ENCODE measurements around the gene MEGF10.

MEGF10 gene

GRCh38 chr5:127400539-127400938, 109.9 kb downstream of the MEGF10 start:
- Mint-ChIP-seq H3K4me1 (no peaks in the 10 kb centered on the region), H3K4me3 (no peak overlapping the region), H3K36me3 (no peaks in the 10 kb centered on the region), H3K9me3 (no peaks in the 10 kb centered on the region), H3K27ac (no peak overlapping the region)
- ATAC-seq, result no peak
- no peak for DNase-seq (ENCODE audit: low spot score in 2 of 2)

- Mint-ChIP-seq H3K4me1 (no peaks in the 10 kb centered on the region), H3K36me3 (no peaks in the 10 kb centered on the region), H3K27ac (no peak overlapping the region), H3K9me3 (no peaks in the 10 kb centered on the region), H3K4me3 (no peak overlapping the region)
- DNase-seq (ENCODE audit: low spot score in 2 of 2) (no peak), ATAC-seq (no peak)
These were observed 110.5 kb downstream of the MEGF10 start for GRCh38 chr5:127400946-127401670.

DNA sequence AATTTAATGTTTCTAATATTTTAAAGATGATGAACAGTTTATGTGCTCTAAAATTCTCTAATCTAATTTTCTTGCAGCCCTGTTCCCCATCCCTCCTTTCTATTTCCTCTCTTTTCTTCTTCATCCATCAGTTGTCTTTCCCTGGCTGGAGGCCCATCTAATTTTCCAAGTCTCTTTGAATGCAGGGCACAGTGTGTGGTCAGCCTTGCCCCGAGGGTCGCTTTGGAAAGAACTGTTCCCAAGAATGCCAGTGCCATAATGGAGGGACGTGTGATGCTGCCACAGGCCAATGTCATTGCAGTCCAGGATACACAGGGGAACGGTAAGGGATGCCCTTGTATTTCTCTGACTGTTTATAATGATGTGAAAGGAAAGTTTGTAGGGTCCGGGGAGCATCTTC, 111.8 kb downstream of the MEGF10 start:
- DNase-seq (ENCODE audit: low spot score in 2 of 2), result no peak
- no peaks in the 10 kb centered on the region for H3K4me1 Mint-ChIP-seq
- no peak for ATAC-seq
- H3K4me3 Mint-ChIP-seq, result no peak overlapping the region
- no peaks in the 10 kb centered on the region for H3K9me3 Mint-ChIP-seq
- no peak overlapping the region for H3K27ac Mint-ChIP-seq
- no peaks in the 10 kb centered on the region for H3K36me3 Mint-ChIP-seq

- H3K4me3 Mint-ChIP-seq, result no peak overlapping the region
- no peaks in the 10 kb centered on the region for H3K9me3 Mint-ChIP-seq
- no peak for ATAC-seq
- no peak overlapping the region for H3K27ac Mint-ChIP-seq
- H3K36me3 Mint-ChIP-seq, result no peaks in the 10 kb centered on the region
- peaks cover 3% of the 10 kb centered on the region for H3K4me1 Mint-ChIP-seq
- DNase-seq (ENCODE audit: low spot score in 2 of 2), result no peak
These were observed 113.6 kb downstream of the MEGF10 start for GRCh38 chr5:127404190-127404589.

DNA sequence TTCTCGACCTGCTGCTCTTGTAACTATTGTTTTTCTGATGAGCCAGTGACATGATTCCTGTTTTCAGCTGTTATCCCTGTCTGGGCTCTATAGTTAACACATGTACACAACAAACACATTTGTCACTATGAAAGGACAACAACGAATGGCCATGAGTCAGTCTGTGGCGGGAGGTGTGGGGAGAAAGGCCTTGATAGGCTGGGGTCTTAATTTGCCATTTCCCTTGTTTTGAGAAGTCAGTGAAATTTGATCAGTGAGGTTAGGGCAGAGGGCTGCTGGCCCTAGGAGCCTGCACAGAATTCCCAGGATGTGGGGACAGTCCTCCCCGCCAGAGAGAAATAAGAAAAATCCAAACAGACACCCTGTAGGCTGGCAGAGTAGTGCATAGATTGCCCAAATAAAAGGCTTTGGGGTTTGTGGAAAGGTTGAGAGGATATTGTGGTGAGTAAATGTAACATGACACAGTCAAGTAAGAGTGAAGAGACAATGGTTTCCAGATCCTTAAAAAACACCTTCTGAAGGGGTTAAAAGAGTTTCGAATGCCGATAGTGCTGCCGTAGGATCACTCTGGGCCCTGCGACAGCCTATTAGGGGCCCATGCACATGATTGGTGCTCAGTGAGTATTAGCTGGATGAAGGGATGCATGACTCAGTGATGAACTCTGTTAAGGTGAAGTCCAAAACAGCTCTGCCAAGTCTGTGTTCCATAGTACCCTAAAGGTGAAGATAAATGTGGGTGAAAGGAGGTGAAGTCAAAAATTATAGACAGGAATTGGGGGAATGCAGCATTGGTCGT, 115.9 kb downstream of the MEGF10 start:
- ATAC-seq (no peak), DNase-seq (ENCODE audit: low spot score in 2 of 2) (no peak)
- no peak overlapping the region for H3K27ac Mint-ChIP-seq
- H3K4me1 Mint-ChIP-seq, result peaks cover 21% of the 10 kb centered on the region
- no peaks in the 10 kb centered on the region for H3K36me3 Mint-ChIP-seq
- no peak overlapping the region for H3K4me3 Mint-ChIP-seq
- H3K9me3 Mint-ChIP-seq, result no peaks in the 10 kb centered on the region

DNA sequence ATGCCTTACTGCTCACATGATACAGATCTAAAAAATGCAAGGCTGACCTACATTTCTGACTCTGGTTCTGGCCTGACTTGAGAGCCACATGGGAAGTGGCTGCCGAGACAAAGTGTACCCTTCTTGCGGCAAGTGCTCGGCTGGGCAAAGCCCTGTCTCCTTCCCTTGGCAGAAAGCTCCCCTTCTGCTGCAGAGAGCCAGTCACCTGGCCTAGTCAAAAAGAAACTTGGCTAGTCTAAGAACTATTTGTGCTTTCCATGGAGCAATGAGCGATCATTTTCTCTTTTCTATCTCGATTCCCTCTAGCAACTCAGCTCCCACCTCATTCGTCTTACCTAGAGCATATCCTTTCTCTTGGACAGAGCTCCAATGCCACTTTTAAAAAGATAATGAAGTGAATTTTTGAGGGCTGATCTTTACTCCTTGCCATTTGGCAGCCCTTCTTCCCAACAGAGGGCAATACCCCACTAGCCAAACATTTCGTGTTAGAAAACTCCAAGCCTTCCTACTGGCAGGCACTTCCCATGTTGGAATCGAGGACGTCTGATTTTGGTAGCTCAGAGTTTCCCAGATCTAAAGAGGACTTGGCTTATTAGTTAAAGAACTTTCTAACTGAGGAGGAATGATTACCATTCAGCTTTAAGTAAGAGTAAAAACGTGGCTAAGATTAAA, 118.8 kb downstream of the MEGF10 start:
- Mint-ChIP-seq H3K9me3 (no peaks in the 10 kb centered on the region), H3K4me1 (peaks cover 21% of the 10 kb centered on the region), H3K27ac (no peak overlapping the region), H3K4me3 (no peak overlapping the region), H3K36me3 (no peaks in the 10 kb centered on the region)
- DNase-seq (ENCODE audit: low spot score in 2 of 2), result no peak
- peak; percentile 32 for ATAC-seq

DNA sequence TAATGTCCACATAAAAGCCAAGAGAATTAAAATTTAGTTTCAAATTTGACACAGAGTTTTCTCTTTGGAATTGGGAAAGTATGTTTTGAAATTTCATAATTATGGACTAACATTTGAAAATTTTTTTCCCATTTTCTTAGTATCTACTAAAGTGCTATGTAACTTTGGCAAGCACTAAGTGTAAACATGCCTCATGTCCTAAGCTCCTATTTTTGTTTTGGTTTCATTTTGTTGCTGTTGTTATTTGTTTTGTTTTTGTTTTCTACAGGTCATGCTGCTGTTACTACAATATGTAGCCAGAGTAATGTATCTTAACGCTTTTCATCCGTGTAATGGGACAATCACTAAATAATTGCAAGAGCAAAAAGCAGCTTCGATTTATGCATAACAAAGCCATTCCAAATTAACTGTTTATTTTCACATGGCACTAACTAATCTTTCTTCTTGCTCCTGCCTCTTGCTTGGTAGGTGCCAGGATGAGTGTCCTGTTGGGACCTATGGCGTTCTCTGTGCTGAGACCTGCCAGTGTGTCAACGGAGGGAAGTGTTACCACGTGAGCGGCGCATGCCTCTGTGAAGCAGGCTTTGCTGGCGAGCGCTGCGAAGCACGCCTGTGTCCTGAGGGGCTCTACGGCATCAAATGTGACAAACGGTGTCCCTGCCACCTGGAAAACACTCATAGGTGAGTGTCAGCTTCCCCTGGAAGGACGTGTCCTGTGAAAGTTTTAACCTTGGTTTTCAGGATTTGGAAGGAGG, 119.5 kb downstream of the MEGF10 start:
- no peak for DNase-seq (ENCODE audit: low spot score in 2 of 2)
- Mint-ChIP-seq H3K27ac (no peak overlapping the region), H3K36me3 (no peaks in the 10 kb centered on the region), H3K4me1 (peaks cover 21% of the 10 kb centered on the region), H3K4me3 (no peak overlapping the region), H3K9me3 (no peaks in the 10 kb centered on the region)
- no peak for ATAC-seq

GRCh38 chr5:127410959-127411358, 120.4 kb downstream of the MEGF10 start:
- Mint-ChIP-seq H3K27ac (no peak overlapping the region), H3K9me3 (no peaks in the 10 kb centered on the region), H3K4me3 (no peak overlapping the region), H3K4me1 (peaks cover 21% of the 10 kb centered on the region), H3K36me3 (no peaks in the 10 kb centered on the region)
- no peak for DNase-seq (ENCODE audit: low spot score in 2 of 2)
- ATAC-seq, result peak; percentile 68

- no peak for DNase-seq (ENCODE audit: low spot score in 2 of 2)
- H3K36me3 Mint-ChIP-seq, result no peaks in the 10 kb centered on the region
- ATAC-seq, result peak; percentile 63
- no peak overlapping the region for H3K4me3 Mint-ChIP-seq
- peaks cover 21% of the 10 kb centered on the region for H3K4me1 Mint-ChIP-seq
- no peak overlapping the region for H3K27ac Mint-ChIP-seq
- no peaks in the 10 kb centered on the region for H3K9me3 Mint-ChIP-seq
These were observed 120.8 kb downstream of the MEGF10 start for GRCh38 chr5:127411381-127411780.

DNA sequence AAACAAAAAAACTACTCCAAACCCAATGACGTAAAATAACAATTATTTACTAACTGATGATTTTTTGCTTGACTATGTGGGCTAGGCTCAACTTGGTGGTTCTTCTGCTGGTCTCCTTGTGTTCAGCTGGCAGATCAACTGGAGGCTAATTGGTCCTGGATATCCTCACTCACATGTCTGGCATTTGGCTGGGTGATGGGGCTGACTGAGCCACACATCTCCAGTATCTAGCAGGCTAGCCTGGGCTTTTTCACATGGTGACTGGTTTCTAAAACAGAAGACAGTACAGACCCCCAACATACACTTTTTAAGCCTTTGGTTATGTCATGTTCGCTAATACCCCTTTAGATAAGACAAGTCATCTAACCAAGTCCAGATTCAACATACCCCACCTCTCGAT, 122.1 kb downstream of the MEGF10 start:
- peaks cover 21% of the 10 kb centered on the region for H3K4me1 Mint-ChIP-seq
- H3K27ac Mint-ChIP-seq, result no peak overlapping the region
- H3K9me3 Mint-ChIP-seq, result no peaks in the 10 kb centered on the region
- H3K4me3 Mint-ChIP-seq, result no peak overlapping the region
- no peaks in the 10 kb centered on the region for H3K36me3 Mint-ChIP-seq
- DNase-seq (ENCODE audit: low spot score in 2 of 2) (no peak), ATAC-seq (no peak)

GRCh38 chr5:127415034-127415433, 124.4 kb downstream of the MEGF10 start:
- H3K36me3 Mint-ChIP-seq, result no peaks in the 10 kb centered on the region
- DNase-seq (ENCODE audit: low spot score in 2 of 2) (no peak), ATAC-seq (no peak)
- no peak overlapping the region for H3K27ac Mint-ChIP-seq
- H3K9me3 Mint-ChIP-seq, result no peaks in the 10 kb centered on the region
- no peak overlapping the region for H3K4me3 Mint-ChIP-seq
- H3K4me1 Mint-ChIP-seq, result peaks cover 11% of the 10 kb centered on the region

DNA sequence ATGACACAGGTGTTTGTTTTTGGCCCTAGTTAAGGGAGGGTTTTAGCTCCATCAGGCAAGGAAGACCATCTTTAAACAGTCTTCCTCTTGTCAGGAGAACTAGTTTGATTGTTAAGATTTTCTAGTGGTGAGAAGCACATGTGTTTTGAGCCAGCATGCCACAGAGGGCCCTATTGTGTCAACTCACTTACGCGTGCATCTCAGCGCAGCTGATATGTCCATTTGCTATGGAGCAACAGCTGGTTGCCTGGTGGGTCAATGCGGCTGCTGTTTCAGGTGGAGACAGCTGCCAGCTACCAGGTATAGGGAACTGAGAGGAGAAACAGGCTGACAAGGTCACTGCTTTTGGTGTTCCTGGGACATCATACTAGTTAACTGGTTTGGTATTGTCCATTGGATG, 126.3 kb downstream of the MEGF10 start:
- ATAC-seq, result no peak
- H3K36me3 Mint-ChIP-seq, result no peaks in the 10 kb centered on the region

DNA sequence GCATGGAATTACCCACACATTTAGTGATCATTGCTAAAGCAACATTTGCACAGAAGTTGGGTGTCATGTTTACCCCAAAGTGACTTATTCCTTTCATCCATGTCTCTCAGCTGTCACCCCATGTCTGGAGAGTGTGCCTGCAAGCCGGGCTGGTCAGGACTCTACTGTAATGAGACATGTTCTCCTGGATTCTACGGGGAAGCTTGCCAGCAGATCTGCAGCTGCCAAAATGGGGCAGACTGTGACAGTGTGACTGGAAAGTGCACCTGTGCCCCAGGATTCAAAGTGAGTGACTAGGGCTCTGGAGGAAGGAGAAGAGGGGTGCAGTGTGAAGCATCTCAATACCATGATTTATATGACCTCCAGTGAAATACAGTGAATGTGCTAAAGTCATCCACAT, 126.9 kb downstream of the MEGF10 start:
- DNase-seq (ENCODE audit: low spot score in 2 of 2), result no peak
- Mint-ChIP-seq H3K36me3 (no peaks in the 10 kb centered on the region), H3K27ac (no peak overlapping the region), H3K9me3 (no peaks in the 10 kb centered on the region), H3K4me3 (no peak overlapping the region), H3K4me1 (no peaks in the 10 kb centered on the region)
- no peak for ATAC-seq

More for the DNA sequence above, 126.3 kb downstream of the MEGF10 start:
- Mint-ChIP-seq H3K4me3 (no peak overlapping the region), H3K9me3 (no peaks in the 10 kb centered on the region), H3K27ac (no peak overlapping the region), H3K4me1 (no peaks in the 10 kb centered on the region)
- DNase-seq (ENCODE audit: low spot score in 2 of 2), result no peak

DNA sequence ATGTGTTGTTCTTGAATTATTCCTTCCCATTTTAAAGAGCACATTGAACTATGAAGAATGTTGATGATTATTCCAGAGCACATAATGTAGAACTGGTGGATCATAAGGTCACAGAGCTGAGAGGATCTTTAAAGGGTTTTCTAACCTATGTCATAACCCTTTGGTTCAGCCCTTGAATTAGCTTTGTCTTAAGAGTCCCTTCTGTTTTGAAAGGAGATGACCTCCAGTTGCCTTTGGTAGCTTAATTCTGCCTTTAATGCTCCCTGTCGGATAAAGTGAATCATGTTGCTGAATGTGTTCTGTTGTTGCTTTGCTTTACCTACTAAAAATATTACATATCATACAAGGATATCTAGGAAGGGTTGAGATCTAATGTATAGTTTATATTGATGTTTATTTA, 127.8 kb downstream of the MEGF10 start:
- DNase-seq (ENCODE audit: low spot score in 2 of 2), result no peak
- Mint-ChIP-seq H3K9me3 (no peaks in the 10 kb centered on the region), H3K4me1 (no peaks in the 10 kb centered on the region), H3K27ac (no peak overlapping the region), H3K36me3 (no peaks in the 10 kb centered on the region), H3K4me3 (no peak overlapping the region)
- ATAC-seq, result no peak

GRCh38 chr5:127418974-127419682, 128.5 kb downstream of the MEGF10 start:
- Mint-ChIP-seq H3K9me3 (no peaks in the 10 kb centered on the region), H3K4me3 (no peak overlapping the region), H3K4me1 (no peaks in the 10 kb centered on the region), H3K36me3 (no peaks in the 10 kb centered on the region), H3K27ac (no peak overlapping the region)
- DNase-seq (ENCODE audit: low spot score in 2 of 2) (no peak), ATAC-seq (no peak)
